ENCODE results near the gene PIKFYVE.

The PIKFYVE gene

GRCh38 chr2:208224802-208225201, 41.3 kb upstream of the PIKFYVE start:
- H3K27me3 ChIP-seq (ENCODE audit: insufficient read depth, poor library complexity, severe bottlenecking) = no peaks in the 10 kb centered on the region
- TF ChIP-seq SPI1 (IDR thresholded peaks at IDR 0.05; ENCODE audit: borderline replicate concordance, low read depth) (no peak), CTCF (IDR thresholded peaks at IDR 0.05; ENCODE audit: insufficient read depth, low read length) (no peak), GABPA (IDR thresholded peaks at IDR 0.05; ENCODE audit: low read depth) (no peak), REST (IDR thresholded peaks at IDR 0.05; ENCODE audit: insufficient replicate concordance, low read depth) (no peak), POLR2AphosphoS5 (IDR thresholded peaks at IDR 0.05; ENCODE audit: low read depth) (no peak)
- H3K4me3 ChIP-seq (replicated peaks; ENCODE audit: insufficient read depth, low read length) = no peak overlapping the region
- no peak for DNase-seq (ENCODE audit: low read depth in 1 of 2, low spot score in 1 of 2)
- H3K27ac ChIP-seq (replicated peaks) = no peak overlapping the region

GRCh38 chr2:208227581-208228232, 38.3 kb upstream of the PIKFYVE start:
- DNase-seq (ENCODE audit: low read depth in 1 of 2, low spot score in 1 of 2) = no peak
- Histone ChIP-seq H3K27ac (replicated peaks) (no peak overlapping the region), H3K4me3 (replicated peaks; ENCODE audit: insufficient read depth, low read length) (no peak overlapping the region), H3K27me3 (ENCODE audit: insufficient read depth, poor library complexity, severe bottlenecking) (no peaks in the 10 kb centered on the region)
- no peak for TF ChIP-seq REST (IDR thresholded peaks at IDR 0.05; ENCODE audit: insufficient replicate concordance, low read depth)
- no peak for TF ChIP-seq POLR2AphosphoS5 (IDR thresholded peaks at IDR 0.05; ENCODE audit: low read depth)
- no peak for TF ChIP-seq GABPA (IDR thresholded peaks at IDR 0.05; ENCODE audit: low read depth)
- no peak for TF ChIP-seq CTCF (IDR thresholded peaks at IDR 0.05; ENCODE audit: insufficient read depth, low read length)
- no peak for TF ChIP-seq SPI1 (IDR thresholded peaks at IDR 0.05; ENCODE audit: borderline replicate concordance, low read depth)

- Histone ChIP-seq H3K27me3 (ENCODE audit: insufficient read depth, poor library complexity, severe bottlenecking) (no peaks in the 10 kb centered on the region), H3K27ac (replicated peaks) (no peak overlapping the region), H3K4me3 (replicated peaks; ENCODE audit: insufficient read depth, low read length) (no peak overlapping the region)
- no peak for DNase-seq (ENCODE audit: low read depth in 1 of 2, low spot score in 1 of 2)
- TF ChIP-seq CTCF (IDR thresholded peaks at IDR 0.05; ENCODE audit: insufficient read depth, low read length) (no peak), SPI1 (IDR thresholded peaks at IDR 0.05; ENCODE audit: borderline replicate concordance, low read depth) (no peak), GABPA (IDR thresholded peaks at IDR 0.05; ENCODE audit: low read depth) (no peak), REST (IDR thresholded peaks at IDR 0.05; ENCODE audit: insufficient replicate concordance, low read depth) (no peak), POLR2AphosphoS5 (IDR thresholded peaks at IDR 0.05; ENCODE audit: low read depth) (no peak)
Observed at GRCh38 chr2:208228476-208228875, 37.6 kb upstream of the PIKFYVE start.
